HT-29 (cell line): ENCODE results near the gene LGALS9. TPM values are rescaled to one million over a fixed set of nuclear protein-coding genes. Genes with fewer than 3 reads are reported as not detected.
"Not testable (repeated sequence)": the region's sequence is repeated elsewhere in the genome, so short reads cannot be mapped to it uniquely, and the experiment has no call there.

Experiments
- DNase-seq: peaks from one replicate; pipeline ENCODE4 v3.0.0-alpha.2; 2015; ENCODE audit warnings: low spot score
- total RNA-seq: library from RNA; depleted of rRNA; stranded (reverse); fragments of >200 nt; shearing (Covaris generic); gene quantifications from 2 replicates; pipeline ENCODE4 v1.2.3, GENCODE V29; 2014

LGALS9 gene
- total RNA-seq, 1 experiment from 2014 or later, result 61.4 TPM

DNA sequence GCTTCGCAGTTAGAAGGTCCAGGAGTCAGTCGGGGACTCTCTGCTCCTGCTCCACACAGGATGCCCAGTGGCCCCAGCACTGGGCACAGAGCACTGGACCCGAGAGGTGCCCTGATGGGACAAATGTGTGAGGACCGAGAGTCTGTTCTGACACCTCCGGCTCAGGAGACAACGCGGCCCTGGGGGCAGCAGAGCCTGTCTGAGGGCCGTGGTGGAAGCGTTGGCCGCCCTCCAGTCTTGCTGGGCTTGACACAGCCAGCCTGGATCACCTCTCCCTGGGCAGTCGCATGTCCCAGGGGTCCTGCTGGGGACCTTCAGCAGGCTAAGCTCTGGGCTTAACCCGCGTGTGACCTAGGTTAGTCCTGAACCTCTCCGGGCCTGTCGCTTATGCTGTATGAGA, 23.1 kb downstream of the LGALS9 start:
- no peak for DNase-seq

GRCh38 chr17:27654654-27655524, 23.9 kb downstream of the LGALS9 start:
- peak; percentile 87 for DNase-seq

- DNase-seq, result not testable (repeated sequence)
Measured at GRCh38 chr17:27655525-27656111, 24.6 kb downstream of the LGALS9 start.

DNA sequence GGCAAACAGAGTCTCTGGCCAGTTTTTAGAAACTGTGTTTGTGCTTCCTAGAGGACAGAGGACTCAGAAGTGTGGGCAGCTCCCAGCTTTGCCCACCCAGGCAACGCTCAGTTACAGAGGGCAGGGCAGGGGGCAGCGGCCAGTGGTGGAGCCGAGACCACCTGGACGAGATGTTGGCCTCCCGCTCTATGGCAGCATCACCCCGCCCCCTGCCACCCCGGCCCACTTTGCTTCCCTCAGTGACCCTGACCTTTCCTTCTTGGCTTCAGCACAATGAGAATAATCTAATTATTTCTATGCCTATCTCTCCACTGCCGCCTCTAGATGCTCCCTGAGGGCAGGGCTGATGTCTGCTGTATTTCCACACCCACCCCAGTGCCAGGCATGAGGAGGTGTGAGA, 25.6 kb downstream of the LGALS9 start:
- not testable (repeated sequence) for DNase-seq

DNA sequence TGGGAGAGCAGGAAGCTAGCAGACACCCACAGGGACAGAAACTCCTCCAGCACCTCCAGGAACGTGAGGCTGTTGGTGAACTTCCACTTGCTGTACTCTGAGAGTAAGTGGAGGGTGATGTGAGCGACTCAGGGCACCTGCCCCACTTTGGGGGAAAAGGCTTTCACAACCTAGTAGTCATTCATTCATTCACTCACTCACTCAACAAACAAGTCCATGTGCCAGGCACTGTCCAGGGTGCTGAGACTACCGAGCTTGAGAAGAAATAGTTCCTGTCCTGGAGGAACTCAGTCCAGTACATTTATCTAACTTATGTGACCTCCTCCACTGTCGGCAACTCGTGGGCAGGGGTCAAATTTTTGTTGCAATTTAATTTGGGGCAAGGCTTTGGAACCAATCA, 26.6 kb downstream of the LGALS9 start:
- DNase-seq, result peak; percentile 14

DNA sequence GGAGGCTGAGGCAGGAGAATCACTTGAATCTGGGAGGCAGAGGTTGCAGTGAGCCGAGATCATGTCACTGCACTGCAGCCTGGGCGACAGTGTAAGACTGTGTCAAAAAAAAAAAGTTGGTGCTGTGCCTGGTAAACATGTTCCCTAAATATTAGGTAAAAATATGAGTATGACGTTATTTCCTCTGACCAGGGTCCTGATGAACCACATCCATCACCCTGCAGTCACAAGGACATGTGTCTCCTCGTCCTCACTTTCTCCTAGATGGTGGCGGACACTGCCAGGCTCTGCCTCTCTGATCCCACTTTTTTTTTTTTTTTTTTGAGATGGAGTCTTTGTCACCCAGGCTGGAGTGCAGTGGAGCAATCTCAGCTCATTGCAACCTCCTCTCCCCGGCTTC, 28.7 kb downstream of the LGALS9 start:
- DNase-seq, result no peak

- DNase-seq, result no peak
Measured at GRCh38 chr17:27660436-27660835, 29.4 kb downstream of the LGALS9 start.

- DNase-seq, result no peak
Measured at GRCh38 chr17:27663936-27664605, 33.1 kb downstream of the LGALS9 start.

- DNase-seq, result no peak
Measured at GRCh38 chr17:27664606-27664965, 33.6 kb downstream of the LGALS9 start.

- DNase-seq, result no peak
Measured at GRCh38 chr17:27665549-27665948, 34.6 kb downstream of the LGALS9 start.

GRCh38 chr17:27666270-27666669, 35.3 kb downstream of the LGALS9 start:
- not testable (repeated sequence) for DNase-seq

DNA sequence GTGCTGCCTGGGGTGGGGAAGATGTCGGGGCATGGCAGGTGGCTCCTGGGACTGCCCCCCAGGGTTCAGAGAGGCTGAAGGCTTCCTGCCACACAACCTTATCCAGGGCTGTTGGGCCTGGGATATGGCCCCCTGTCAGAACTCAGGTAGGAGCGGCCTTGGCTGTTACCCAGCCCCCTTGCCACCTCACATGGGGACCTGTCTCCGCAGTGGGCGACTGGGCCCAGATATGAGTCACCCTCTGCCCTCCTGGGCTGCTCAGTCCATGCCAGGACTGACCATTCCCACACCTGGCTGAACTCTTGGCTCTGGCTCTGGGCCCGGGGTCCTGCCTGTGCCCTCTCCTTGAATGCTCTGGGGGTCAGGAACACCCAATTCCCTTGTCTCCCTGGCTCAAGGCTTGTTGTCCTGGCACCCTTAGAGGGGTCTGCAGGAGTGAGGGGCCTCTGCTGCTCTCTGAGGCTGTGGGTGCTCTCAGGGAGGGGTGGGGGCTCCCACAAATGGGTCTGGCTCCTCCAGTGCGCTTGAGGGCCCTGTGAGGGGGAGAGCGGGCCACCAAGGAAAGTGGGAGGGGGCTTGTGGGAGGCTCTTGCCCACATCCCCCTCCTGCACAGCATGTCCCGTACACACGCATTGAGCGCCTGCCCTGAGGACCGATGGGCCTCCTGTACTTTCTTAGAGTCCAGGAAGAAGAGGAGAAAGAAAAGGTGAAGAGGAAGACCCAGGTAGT, 36.0 kb downstream of the LGALS9 start:
- no peak for DNase-seq

GRCh38 chr17:27667656-27668487, 36.9 kb downstream of the LGALS9 start:
- no peak for DNase-seq

DNA sequence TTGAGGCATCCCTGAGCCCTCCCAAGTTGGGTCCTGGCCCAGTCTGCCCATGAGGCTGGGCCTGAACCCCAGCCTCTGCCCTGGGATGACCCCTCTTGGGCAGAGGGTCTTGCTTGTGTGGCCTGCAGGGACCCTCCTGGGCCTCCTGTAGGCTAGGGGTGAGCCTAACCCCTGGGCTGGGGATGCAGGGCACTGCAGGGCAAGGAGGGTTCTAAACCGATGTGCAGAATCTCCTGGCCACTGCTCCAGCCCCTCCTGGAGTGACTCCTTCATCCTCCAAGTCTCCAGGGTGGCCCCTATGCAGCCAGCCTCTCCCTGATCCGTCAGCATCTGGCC, 37.5 kb downstream of the LGALS9 start:
- no peak for DNase-seq

- DNase-seq, result no peak
Measured at GRCh38 chr17:27669136-27669535, 38.1 kb downstream of the LGALS9 start.

DNA sequence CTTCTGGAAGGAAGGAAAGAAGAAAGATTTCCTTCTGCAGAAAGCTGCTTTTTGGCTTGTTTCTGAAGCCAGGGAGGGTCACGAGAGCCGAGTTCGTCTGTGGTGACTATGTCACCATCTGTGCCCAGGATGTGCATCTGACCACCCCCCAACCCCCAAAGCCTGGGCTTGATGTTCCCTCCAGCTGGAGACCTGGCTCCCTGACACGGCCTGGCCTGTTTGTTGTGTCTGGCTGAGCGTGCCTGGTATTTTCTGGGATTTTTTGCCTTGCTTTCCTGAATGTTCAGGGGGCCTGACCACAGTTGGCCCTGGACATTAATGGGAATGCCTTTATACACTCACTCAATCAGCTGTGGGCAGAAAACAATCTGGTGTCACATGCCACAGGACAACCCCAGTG, 38.9 kb downstream of the LGALS9 start:
- DNase-seq, result no peak

GRCh38 chr17:27670791-27671590, 40.0 kb downstream of the LGALS9 start:
- DNase-seq, result no peak

DNA sequence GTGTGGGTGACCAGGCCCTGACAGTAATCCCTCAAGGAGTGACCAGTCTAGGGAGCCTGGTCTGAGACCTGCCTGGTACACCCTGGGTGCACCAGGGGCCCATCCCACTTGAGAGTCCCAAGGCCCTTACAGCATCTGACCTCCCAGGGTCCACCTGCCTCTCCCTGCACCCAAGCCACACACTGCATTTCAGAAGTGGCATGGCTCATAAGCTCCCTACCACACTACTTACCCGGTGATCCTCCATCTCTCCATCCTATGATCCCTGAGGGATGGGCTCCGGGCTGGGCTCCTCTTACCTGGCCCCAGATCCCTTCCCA, 40.6 kb downstream of the LGALS9 start:
- no peak for DNase-seq

- DNase-seq, result not testable (repeated sequence)
Measured at GRCh38 chr17:27671977-27672480, 41.0 kb downstream of the LGALS9 start.

GRCh38 chr17:27674335-27674734, 43.3 kb downstream of the LGALS9 start:
- no peak for DNase-seq
